Prostate gland (tissue), 2 donors: ENCODE data around the gene GRIN2A. TPM values are rescaled to one million over a fixed set of nuclear protein-coding genes. Genes with fewer than 3 reads are reported as not detected.

Experiments
- DNase-seq: peaks from one replicate; pipeline ENCODE4 v3.0.0-alpha.2; 2019; ENCODE audit warnings: low spot score
- H3K27ac ChIP-seq, 2 donors: fragments of 200-600 bp; sonication (generic); 2 replicates each; pipeline ENCODE4 v1.5.1; 2017 to 2019
- H3K27me3 ChIP-seq: fragments of 200-600 bp; sonication (generic); replicated peaks from 2 replicates; pipeline ENCODE4 v1.5.1; 2019; ENCODE audit not compliant: insufficient read depth
- H3K36me3 ChIP-seq, 2 donors: fragments of 200-600 bp; sonication (generic); 1 replicate in 1 of 2; 2 replicates in 1 of 2; pipeline versions ENCODE4 v1.5.1 to v1.8.1; 2017 to 2019
- H3K4me1 ChIP-seq: fragments of 200-600 bp; sonication (generic); replicated peaks from 2 replicates; pipeline ENCODE4 v1.5.1; 2019
- H3K4me3 ChIP-seq, 2 donors: fragments of 200-600 bp; sonication (generic); 2 replicates each; pipeline ENCODE4 v1.5.1; 2017 to 2019
- H3K9me3 ChIP-seq: fragments of 200-600 bp; sonication (generic); 2 replicates; pipeline ENCODE4 v1.5.1; 2017
- CTCF ChIP-seq, 4 experiments: fragments of 200-600 bp in 2 of 4; fragments of 450-650 bp in 2 of 4; sonication (generic) in 2 of 4; IDR thresholded peaks; 1 replicate in 3 of 4; 2 replicates in 1 of 4; pipeline ENCODE4 v1.5.1; 2016 to 2019; ENCODE audit warnings: antibody characterized with exemption in 4 of 4, mild to moderate bottlenecking in 2 of 4, moderate library complexity in 2 of 4
- POLR2A ChIP-seq: fragments of 450-650 bp; IDR thresholded peaks from one replicate; pipeline ENCODE4 v1.6.1; 2016; ENCODE audit warnings: antibody characterized with exemption, mild to moderate bottlenecking
- POLR2AphosphoS5 ChIP-seq: sonication (generic); formaldehyde crosslinking; IDR thresholded peaks from one replicate; pipeline ENCODE4 v1.6.1; 2017; ENCODE audit warnings: antibody characterized with exemption
- WGBS: methylation state at CpG from one replicate; pipeline ENCODE4 v1.1.5; 2018; 5-methylcytosine and 5-hydroxymethylcytosine counted together
- intact Hi-C: fragments of 100-400 bp; cut with DNase I; formaldehyde crosslinking; loops from one replicate; pipeline ENCODE4 v1.14.2; 2022
- total RNA-seq, 2 donors: library from RNA; depleted of rRNA; stranded (reverse); fragments of >200 nt; gene quantifications; one replicate each; pipeline ENCODE4 v1.1.0, GENCODE V29; 2016

GRIN2A gene
- total RNA-seq, 2 donors from 2014 or later: 0.23 to 11.4 TPM

- H3K27ac ChIP-seq: no peak overlapping the region
- WGBS: 46% methylated on average over 4 of the region's 4 CpGs
- intact Hi-C loops: no loop called here
- DNase-seq: no peak
- H3K27me3 ChIP-seq: no peaks in the 10 kb centered on the region
- no peaks in the 10 kb centered on the region for H3K4me1 ChIP-seq
- no peaks in the 10 kb centered on the region for H3K36me3 ChIP-seq
- no peak overlapping the region for H3K4me3 ChIP-seq
- no peak for TF ChIP-seq POLR2AphosphoS5
- no peak for TF ChIP-seq CTCF (IDR thresholded peaks at IDR 0.05)
- no peak for TF ChIP-seq POLR2A
- H3K9me3 ChIP-seq: no peaks in the 10 kb centered on the region
These were observed 11.0 kb downstream of the GRIN2A start for GRCh38 chr16:10171221-10171620.

GRCh38 chr16:10169904-10170410 is 12.3 kb downstream of the GRIN2A start:
- intact Hi-C loops: no loop called here
- no peak for DNase-seq
- Histone ChIP-seq H3K4me3 (no peak overlapping the region), H3K4me1 (no peaks in the 10 kb centered on the region), H3K36me3 (no peaks in the 10 kb centered on the region), H3K9me3 (no peaks in the 10 kb centered on the region), H3K27me3 (no peaks in the 10 kb centered on the region), H3K27ac (no peak overlapping the region)
- 82% methylated on average over 2 of the region's 2 CpGs for WGBS
- TF ChIP-seq POLR2AphosphoS5: no peak
- TF ChIP-seq POLR2A: no peak
- no peak for TF ChIP-seq CTCF (IDR thresholded peaks at IDR 0.05)

GRCh38 chr16:10169031-10169430 is 13.2 kb downstream of the GRIN2A start:
- WGBS: 91% methylated on average over 3 of the region's 3 CpGs
- no peak overlapping the region for H3K27ac ChIP-seq
- TF ChIP-seq POLR2AphosphoS5: no peak
- no peak for TF ChIP-seq CTCF (IDR thresholded peaks at IDR 0.05)
- no peak for TF ChIP-seq POLR2A

GRCh38 chr16:10168258-10168657 is 14.0 kb downstream of the GRIN2A start:
- no peak overlapping the region for H3K27ac ChIP-seq

More at GRCh38 chr16:10169031-10169430, 13.2 kb downstream of the GRIN2A start:
- intact Hi-C loops: no loop called here
- DNase-seq: no peak
- H3K4me3 ChIP-seq: no peak overlapping the region
- no peaks in the 10 kb centered on the region for H3K9me3 ChIP-seq
- H3K36me3 ChIP-seq: no peaks in the 10 kb centered on the region
- H3K27me3 ChIP-seq: no peaks in the 10 kb centered on the region
- H3K4me1 ChIP-seq: no peaks in the 10 kb centered on the region

More at GRCh38 chr16:10168258-10168657, 14.0 kb downstream of the GRIN2A start:
- no peak for DNase-seq
- Histone ChIP-seq H3K9me3 (no peaks in the 10 kb centered on the region), H3K4me1 (no peaks in the 10 kb centered on the region), H3K4me3 (no peak overlapping the region), H3K27me3 (no peaks in the 10 kb centered on the region), H3K36me3 (no peaks in the 10 kb centered on the region)
- 60% methylated on average over 1 of the region's 1 CpG for WGBS
- TF ChIP-seq CTCF (IDR thresholded peaks at IDR 0.05) (no peak), POLR2AphosphoS5 (no peak), POLR2A (no peak)
- intact Hi-C loops: no loop called here
